T-helper 2 cell treated with Interferon-gamma antibody and Interleukin-4, amounts not matched to agents 100 ng/mL and 5 ng/mL, for 36 hours (primary cell): Measurements from ENCODE around the gene GXYLT2. TPM values are rescaled to one million over a fixed set of nuclear protein-coding genes. Genes with fewer than 3 reads are reported as not detected.
"Not testable (repeated sequence)": the region's sequence is repeated elsewhere in the genome, so short reads cannot be mapped to it uniquely, and the experiment has no call there.

Experiments
- intact Hi-C: fragments of 100-400 bp; cut with micrococcal nuclease; formaldehyde crosslinking; loops from one replicate; pipeline ENCODE4 v1.15.1; 2023
- total RNA-seq: library from RNA; stranded (reverse); gene quantifications from 2 replicates; pipeline ENCODE4 v1.2.3, GENCODE V29; 2022

GXYLT2 gene
- total RNA-seq, 1 donor from 2014 or later = not detected

GRCh38 chr3:72928781-72929735 is 41.2 kb downstream of the GXYLT2 start:
- intact Hi-C loops = not testable (repeated sequence)

- intact Hi-C loops = no loop called here
Measured at GRCh38 chr3:72930754-72931153, 42.9 kb downstream of the GXYLT2 start.

GRCh38 chr3:72932416-72932815 is 44.6 kb downstream of the GXYLT2 start:
- intact Hi-C loops = no loop called here

- intact Hi-C loops = loop anchor here (1.0 kb wide), 3 partner anchors 59 to 148 kb away; no protein-coding TSS in a partner anchor
Measured at GRCh38 chr3:72938471-72939265, 50.8 kb downstream of the GXYLT2 start.

GRCh38 chr3:72941245-72941644 is 53.4 kb downstream of the GXYLT2 start:
- intact Hi-C loops = no loop called here

GRCh38 chr3:72942427-72942826 is 54.6 kb downstream of the GXYLT2 start:
- intact Hi-C loops = no loop called here

GRCh38 chr3:72944696-72945095 is 56.9 kb downstream of the GXYLT2 start:
- intact Hi-C loops = no loop called here

- intact Hi-C loops = no loop called here
Measured at GRCh38 chr3:72947715-72948490, 60.1 kb downstream of the GXYLT2 start.

- intact Hi-C loops = no loop called here
Measured at GRCh38 chr3:72949016-72949415, 61.2 kb downstream of the GXYLT2 start.

GRCh38 chr3:72950372-72950771 is 62.5 kb downstream of the GXYLT2 start:
- intact Hi-C loops = no loop called here

GRCh38 chr3:72950801-72951200 is 63.0 kb downstream of the GXYLT2 start:
- intact Hi-C loops = no loop called here

GRCh38 chr3:72951259-72951722 is 63.4 kb downstream of the GXYLT2 start:
- intact Hi-C loops = no loop called here

GRCh38 chr3:72953325-72953956 is 65.6 kb downstream of the GXYLT2 start:
- intact Hi-C loops = no loop called here

- intact Hi-C loops = no loop called here
Measured at GRCh38 chr3:72957297-72957696, 69.5 kb downstream of the GXYLT2 start.

GRCh38 chr3:72959336-72959735 is 71.5 kb downstream of the GXYLT2 start:
- intact Hi-C loops = no loop called here

- intact Hi-C loops = no loop called here
Measured at GRCh38 chr3:72960812-72961518, 73.1 kb downstream of the GXYLT2 start.

- intact Hi-C loops = no loop called here
Measured at GRCh38 chr3:72961752-72962151, 73.9 kb downstream of the GXYLT2 start.

- intact Hi-C loops = no loop called here
Measured at GRCh38 chr3:72962317-72962716, 74.5 kb downstream of the GXYLT2 start.

GRCh38 chr3:72964633-72965032 is 76.8 kb downstream of the GXYLT2 start:
- intact Hi-C loops = loop anchor here (1.0 to 2.0 kb wide), 2 partner anchors 32 to 76 kb away; partner anchors contain the start of genes GXYLT2 and PPP4R2

GRCh38 chr3:72968266-72968664 is 80.4 kb downstream of the GXYLT2 start:
- intact Hi-C loops = no loop called here
